SK-N-SH treated with all-trans-retinoic acid at 6 μM for 48 hours (cell line): ENCODE measurements around the gene SEMA5A.

Source experiments
- ARNTL ChIP-seq: fragments of 450-650 bp; formaldehyde crosslinking; IDR thresholded peaks from 2 replicates; pipeline ENCODE4 v1.5.0; 2020; ENCODE audit warnings: low read depth, mild to moderate bottlenecking, moderate library complexity, borderline replicate concordance
- CREB5 ChIP-seq: fragments of 250-450 bp; sonication (Bioruptor Pico); IDR thresholded peaks from 2 replicates; pipeline ENCODE4 v1.5.1; 2020; ENCODE audit warnings: low read depth, mild to moderate bottlenecking, moderate library complexity
- CSDC2 ChIP-seq: fragments of 250-450 bp; sonication (Bioruptor Pico); IDR thresholded peaks from 2 replicates; pipeline ENCODE4 v1.5.0; 2020; ENCODE audit warnings: mild to moderate bottlenecking, moderate library complexity
- CSRNP3 ChIP-seq: fragments of 250-450 bp; sonication (Bioruptor Pico); IDR thresholded peaks from 2 replicates; pipeline ENCODE4 v1.5.1; 2021; ENCODE audit warnings: mild to moderate bottlenecking, moderate library complexity
- ESRRG ChIP-seq: fragments of 250-450 bp; sonication (Bioruptor Pico); IDR thresholded peaks from 2 replicates; pipeline ENCODE4 v1.6.1; 2021; ENCODE audit warnings: mild to moderate bottlenecking
- GLIS3 ChIP-seq: fragments of 250-450 bp; sonication (Bioruptor Pico); IDR thresholded peaks from 2 replicates; pipeline ENCODE4 v1.5.0; 2020; ENCODE audit warnings: mild to moderate bottlenecking, moderate library complexity
- PATZ1 ChIP-seq: fragments of 250-450 bp; sonication (Bioruptor Pico); IDR thresholded peaks from 2 replicates; pipeline ENCODE4 v1.8.0; 2020; ENCODE audit warnings: mild to moderate bottlenecking, moderate library complexity, borderline replicate concordance
- PPARA ChIP-seq: fragments of 250-450 bp; sonication (Bioruptor Pico); IDR thresholded peaks from 2 replicates; pipeline ENCODE4 v1.5.0; 2020; ENCODE audit warnings: mild to moderate bottlenecking, borderline replicate concordance
- RARB ChIP-seq: fragments of 250-450 bp; sonication (Bioruptor Pico); IDR thresholded peaks from 2 replicates; pipeline ENCODE4 v1.8.0; 2021; ENCODE audit warnings: mild to moderate bottlenecking, moderate library complexity
- TCF4 ChIP-seq: fragments of 250-450 bp; sonication (Bioruptor Pico); IDR thresholded peaks from 2 replicates; pipeline ENCODE4 v1.8.0; 2021; ENCODE audit warnings: mild to moderate bottlenecking, moderate library complexity, borderline replicate concordance
- ZFP3 ChIP-seq: fragments of 250-450 bp; sonication (Bioruptor Pico); IDR thresholded peaks from 2 replicates; pipeline ENCODE4 v1.5.0; 2020; ENCODE audit warnings: mild to moderate bottlenecking, moderate library complexity
- ZFP30 ChIP-seq: fragments of 450-650 bp; formaldehyde crosslinking; IDR thresholded peaks from 2 replicates; pipeline ENCODE4 v1.5.0; 2022; ENCODE audit warnings: mild to moderate bottlenecking, moderate library complexity
- ZNF8 ChIP-seq: fragments of 450-650 bp; formaldehyde crosslinking; IDR thresholded peaks from 2 replicates; pipeline ENCODE4 v1.5.0; 2020; ENCODE audit warnings: mild to moderate bottlenecking, moderate library complexity

GRCh38 chr5:9059920-9060691 lies 485.8 kb downstream of the SEMA5A start:
- TF ChIP-seq ZFP3 (no peak), PATZ1 (CRISPR knock-in tag) (no peak), ZFP30 (CRISPR knock-in tag) (no peak), PPARA (CRISPR knock-in tag) (no peak), ESRRG (no peak), CSDC2 (CRISPR knock-in tag) (no peak), CSRNP3 (no peak), RARB (CRISPR knock-in tag) (no peak), TCF4 (CRISPR knock-in tag) (no peak), CREB5 (CRISPR knock-in tag) (no peak), ARNTL (no peak), ZNF8 (no peak), GLIS3 (CRISPR knock-in tag) (no peak)
